Omental fat pad (tissue), 4 donors: Measurements from ENCODE around the gene IFT43. TPM values are rescaled to one million over a fixed set of nuclear protein-coding genes. Genes with fewer than 3 reads are reported as not detected.

Experiments
- ATAC-seq: fragments of 150-250 bp; one replicate; pipeline ENCODE4 v1.9.1; 2016; ENCODE audit warnings: mild to moderate bottlenecking, moderate library complexity; ENCODE audit not compliant: low FRiP score
- DNase-seq: peaks from one replicate; pipeline ENCODE4 v3.0.0-alpha.2; 2019; ENCODE audit warnings: low spot score
- CTCF ChIP-seq, 3 donors: fragments of 450-650 bp; IDR thresholded peaks; one replicate each; pipeline ENCODE4 v1.5.1; 2016 to 2017; ENCODE audit warnings: antibody characterized with exemption in 3 of 3, mild to moderate bottlenecking in 3 of 3, moderate library complexity in 2 of 3
- total RNA-seq, 4 donors: library from RNA; depleted of rRNA; stranded (reverse); fragments of >200 nt; gene quantifications; one replicate each; pipeline ENCODE4 v1.1.0, GENCODE V29; 2016

The IFT43 gene
- total RNA-seq, 4 donors from 2014 or later, result 28.7 to 38.8 (median 32.4) TPM

GRCh38 chr14:76089575-76089974 lies 104.0 kb downstream of the IFT43 start:
- DNase-seq (no peak), ATAC-seq (no peak)
- TF ChIP-seq CTCF (IDR thresholded peaks at IDR 0.05), result no peak

GRCh38 chr14:76090616-76091391 lies 105.2 kb downstream of the IFT43 start:
- DNase-seq (no peak), ATAC-seq (no peak)
- TF ChIP-seq CTCF (IDR thresholded peaks at IDR 0.05), result no peak

GRCh38 chr14:76093077-76093476 lies 107.5 kb downstream of the IFT43 start:
- DNase-seq (no peak), ATAC-seq (no peak)
- TF ChIP-seq CTCF (IDR thresholded peaks at IDR 0.05), result no peak

GRCh38 chr14:76096257-76096656 lies 110.7 kb downstream of the IFT43 start:
- DNase-seq (no peak), ATAC-seq (no peak)
- no peak for TF ChIP-seq CTCF (IDR thresholded peaks at IDR 0.05)

GRCh38 chr14:76097547-76097946 lies 112.0 kb downstream of the IFT43 start:
- DNase-seq (no peak), ATAC-seq (no peak)
- no peak for TF ChIP-seq CTCF (IDR thresholded peaks at IDR 0.05)

GRCh38 chr14:76098047-76098446 lies 112.5 kb downstream of the IFT43 start:
- ATAC-seq, result no peak
- no peak for TF ChIP-seq CTCF (IDR thresholded peaks at IDR 0.05)
- no peak for DNase-seq
